ENCODE results near the gene SPOCD1.

GRCh38 chr1:31755850-31756492 is 59.9 kb downstream of the SPOCD1 start:
- TF ChIP-seq EP300 (IDR thresholded peaks at IDR 0.05) (no peak), CTCF (IDR thresholded peaks at IDR 0.05) (no peak)

Data from ovary (tissue), 3 donors.